ENCODE measurements around the gene LRP6.
"Not testable (repeated sequence)": the region's sequence is repeated elsewhere in the genome, so short reads cannot be mapped to it uniquely, and the experiment has no call there.

The LRP6 gene

GRCh38 chr12:12153596-12153995 lies 113.2 kb downstream of the LRP6 start:
- H3K4me3 ChIP-seq (ENCODE audit: low read depth, low read length): no peak overlapping the region
- H4K91ac ChIP-seq (ENCODE audit: low read depth, low read length): no peak overlapping the region

GRCh38 chr12:12147111-12147510 lies 119.7 kb downstream of the LRP6 start:
- Histone ChIP-seq H3K4me1 (ENCODE audit: control insufficient read depth in 1 of 2, insufficient read depth in 2 of 2, low read length in 2 of 2) (no peaks in the 10 kb centered on the region), H3K4ac (ENCODE audit: low read depth, low read length) (no peak overlapping the region), H3K18ac (ENCODE audit: low read length) (no peak overlapping the region), H3K27ac (ENCODE audit: low read depth, low read length) (no peak overlapping the region), H2BK12ac (ENCODE audit: low read length) (no peak overlapping the region), H3K14ac (ENCODE audit: low read length) (no peak overlapping the region), H3K4me3 (ENCODE audit: low read depth, low read length) (no peak overlapping the region), H2AK5ac (ENCODE audit: low read length) (no peak overlapping the region), H3K79me1 (ENCODE audit: low read length) (no peaks in the 10 kb centered on the region), H3K9ac (ENCODE audit: low read length) (no peak overlapping the region), H2AFZ (ENCODE audit: insufficient read depth, low read length, poor library complexity) (no peak overlapping the region), H3K4me2 (ENCODE audit: low read length) (no peak overlapping the region), H3K9me3 (ENCODE audit: insufficient read depth, low read depth, low read length) (no peaks in the 10 kb centered on the region), H3K27me3 (ENCODE audit: insufficient read depth, low read length) (no peaks in the 10 kb centered on the region), H4K12ac (ENCODE audit: low read depth, low read length) (no peak overlapping the region), H2BK5ac (ENCODE audit: low read depth, low read length, poor library complexity) (no peak overlapping the region), H4K8ac (ENCODE audit: low read depth, low read length) (no peak overlapping the region), H3K79me2 (ENCODE audit: control insufficient read depth, insufficient read depth, low read length, poor library complexity) (no peaks in the 10 kb centered on the region), H3K36me3 (ENCODE audit: control insufficient read depth in 1 of 2, insufficient read depth in 2 of 2, low read length in 2 of 2) (peaks cover 5 to 7% of the 10 kb centered on the region in 2 experiments), H2BK120ac (ENCODE audit: insufficient read depth, low read length, poor library complexity) (no peak overlapping the region), H4K91ac (ENCODE audit: low read depth, low read length) (no peak overlapping the region), H3K23ac (ENCODE audit: low read length) (no peak overlapping the region)
- WGBS (ENCODE audit: extremely low coverage, insufficient coverage, insufficient read length): no CpG with 5 or more reads among the region's 6 CpGs
- DNase-seq: no peak

More at GRCh38 chr12:12153596-12153995, 113.2 kb downstream of the LRP6 start:
- no peak overlapping the region for H3K4me2 ChIP-seq (ENCODE audit: low read length)
- H4K12ac ChIP-seq (ENCODE audit: low read depth, low read length): no peak overlapping the region
- no peak overlapping the region for H3K4ac ChIP-seq (ENCODE audit: low read depth, low read length)
- no peak overlapping the region for H3K9ac ChIP-seq (ENCODE audit: low read length)
- H3K14ac ChIP-seq (ENCODE audit: low read length): no peak overlapping the region
- H2BK5ac ChIP-seq (ENCODE audit: low read depth, low read length, poor library complexity): no peak overlapping the region
- H2AFZ ChIP-seq (ENCODE audit: insufficient read depth, low read length, poor library complexity): no peak overlapping the region
- no peaks in the 10 kb centered on the region for H3K79me1 ChIP-seq (ENCODE audit: low read length)
- no peak overlapping the region for H2BK120ac ChIP-seq (ENCODE audit: insufficient read depth, low read length, poor library complexity)
- no peak overlapping the region for H3K23ac ChIP-seq (ENCODE audit: low read length)
- no peak overlapping the region for H2AK5ac ChIP-seq (ENCODE audit: low read length)
- WGBS (ENCODE audit: extremely low coverage, insufficient coverage, insufficient read length): no CpG with 5 or more reads among the region's 3 CpGs
- no peaks in the 10 kb centered on the region for H3K4me1 ChIP-seq (ENCODE audit: control insufficient read depth in 1 of 2, insufficient read depth in 2 of 2, low read length in 2 of 2)
- H3K27me3 ChIP-seq (ENCODE audit: insufficient read depth, low read length): no peaks in the 10 kb centered on the region
- no peak overlapping the region for H3K27ac ChIP-seq (ENCODE audit: low read depth, low read length)
- no peaks in the 10 kb centered on the region for H3K79me2 ChIP-seq (ENCODE audit: control insufficient read depth, insufficient read depth, low read length, poor library complexity)
- no peak overlapping the region for H4K8ac ChIP-seq (ENCODE audit: low read depth, low read length)
- no peak overlapping the region for H3K18ac ChIP-seq (ENCODE audit: low read length)
- H3K9me3 ChIP-seq (ENCODE audit: insufficient read depth, low read depth, low read length): no peaks in the 10 kb centered on the region
- DNase-seq: no peak
- H3K36me3 ChIP-seq (ENCODE audit: control insufficient read depth in 1 of 2, insufficient read depth in 2 of 2, low read length in 2 of 2): peaks cover 6 to 10% of the 10 kb centered on the region in 2 experiments
- H2BK12ac ChIP-seq (ENCODE audit: low read length): no peak overlapping the region

- not testable (repeated sequence) for H4K91ac ChIP-seq (ENCODE audit: low read depth, low read length); H2BK12ac ChIP-seq (ENCODE audit: low read length); H3K27ac ChIP-seq (ENCODE audit: low read depth, low read length); H3K23ac ChIP-seq (ENCODE audit: low read length); H2AK5ac ChIP-seq (ENCODE audit: low read length); H3K9me3 ChIP-seq (ENCODE audit: insufficient read depth, low read depth, low read length); H3K9ac ChIP-seq (ENCODE audit: low read length); H3K79me2 ChIP-seq (ENCODE audit: control insufficient read depth, insufficient read depth, low read length, poor library complexity); H3K4ac ChIP-seq (ENCODE audit: low read depth, low read length); H3K4me2 ChIP-seq (ENCODE audit: low read length); H3K27me3 ChIP-seq (ENCODE audit: insufficient read depth, low read length); H3K79me1 ChIP-seq (ENCODE audit: low read length); H4K12ac ChIP-seq (ENCODE audit: low read depth, low read length); H3K4me1 ChIP-seq (ENCODE audit: control insufficient read depth in 1 of 2, insufficient read depth in 2 of 2, low read length in 2 of 2); DNase-seq; H2AFZ ChIP-seq (ENCODE audit: insufficient read depth, low read length, poor library complexity); H3K4me3 ChIP-seq (ENCODE audit: low read depth, low read length); H4K8ac ChIP-seq (ENCODE audit: low read depth, low read length); H3K18ac ChIP-seq (ENCODE audit: low read length); H2BK120ac ChIP-seq (ENCODE audit: insufficient read depth, low read length, poor library complexity); H3K36me3 ChIP-seq (ENCODE audit: control insufficient read depth in 1 of 2, insufficient read depth in 2 of 2, low read length in 2 of 2); H3K14ac ChIP-seq (ENCODE audit: low read length); H2BK5ac ChIP-seq (ENCODE audit: low read depth, low read length, poor library complexity)
- WGBS (ENCODE audit: extremely low coverage, insufficient coverage, insufficient read length): no CpG with 5 or more reads among the region's 1 CpG
These were observed 122.3 kb downstream of the LRP6 start for GRCh38 chr12:12144531-12144930.

DNA sequence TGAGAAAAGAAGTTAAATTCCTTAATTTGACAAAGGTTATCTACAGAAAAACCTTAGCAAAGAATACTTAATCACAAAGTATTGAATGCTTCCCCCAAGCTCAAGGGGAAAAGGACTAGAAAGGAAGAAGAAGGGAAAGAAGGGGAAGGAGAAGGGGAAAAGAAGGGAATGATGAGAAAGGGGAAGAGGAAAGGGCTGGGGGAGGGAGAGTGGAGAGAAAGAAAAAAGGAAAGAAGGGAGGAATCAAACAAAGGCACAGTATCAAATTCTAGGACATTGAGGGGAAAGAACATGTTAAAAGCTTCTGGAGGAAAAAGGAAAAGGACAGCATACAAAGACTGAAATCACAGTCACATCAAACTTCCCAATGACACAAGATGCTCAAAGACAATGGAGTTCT lies 125.8 kb downstream of the LRP6 start:
- H3K4me2 ChIP-seq (ENCODE audit: low read length): no peak overlapping the region
- H3K36me3 ChIP-seq (ENCODE audit: control insufficient read depth in 1 of 2, insufficient read depth in 2 of 2, low read length in 2 of 2): peaks cover 2 to 3% of the 10 kb centered on the region in 2 experiments
- H3K4me1 ChIP-seq (ENCODE audit: control insufficient read depth in 1 of 2, insufficient read depth in 2 of 2, low read length in 2 of 2): no peaks in the 10 kb centered on the region
- no peaks in the 10 kb centered on the region for H3K27me3 ChIP-seq (ENCODE audit: insufficient read depth, low read length)
- H3K4ac ChIP-seq (ENCODE audit: low read depth, low read length): no peak overlapping the region
- no peak overlapping the region for H2AFZ ChIP-seq (ENCODE audit: insufficient read depth, low read length, poor library complexity)
- no peak overlapping the region for H3K27ac ChIP-seq (ENCODE audit: low read depth, low read length)
- no peak overlapping the region for H3K23ac ChIP-seq (ENCODE audit: low read length)
- H2BK5ac ChIP-seq (ENCODE audit: low read depth, low read length, poor library complexity): no peak overlapping the region
- no peak overlapping the region for H3K4me3 ChIP-seq (ENCODE audit: low read depth, low read length)
- H3K79me2 ChIP-seq (ENCODE audit: control insufficient read depth, insufficient read depth, low read length, poor library complexity): no peaks in the 10 kb centered on the region
- H3K18ac ChIP-seq (ENCODE audit: low read length): no peak overlapping the region
- DNase-seq: no peak
- H3K9ac ChIP-seq (ENCODE audit: low read length): no peak overlapping the region
- no peak overlapping the region for H4K91ac ChIP-seq (ENCODE audit: low read depth, low read length)
- no peak overlapping the region for H2AK5ac ChIP-seq (ENCODE audit: low read length)
- no peaks in the 10 kb centered on the region for H3K79me1 ChIP-seq (ENCODE audit: low read length)
- H4K8ac ChIP-seq (ENCODE audit: low read depth, low read length): no peak overlapping the region
- H4K12ac ChIP-seq (ENCODE audit: low read depth, low read length): no peak overlapping the region
- H3K14ac ChIP-seq (ENCODE audit: low read length): no peak overlapping the region
- no peaks in the 10 kb centered on the region for H3K9me3 ChIP-seq (ENCODE audit: insufficient read depth, low read depth, low read length)
- no peak overlapping the region for H2BK120ac ChIP-seq (ENCODE audit: insufficient read depth, low read length, poor library complexity)
- no peak overlapping the region for H2BK12ac ChIP-seq (ENCODE audit: low read length)
